PC-3 (cell line): Measurements from ENCODE around the gene MGMT. TPM values are rescaled to one million over a fixed set of nuclear protein-coding genes. Genes with fewer than 3 reads are reported as not detected.

ENCODE experiments used
- ATAC-seq: fragments of 200-7000 bp; cut with Tn5 transposase; 2 replicates; pipeline ENCODE4 v1.9.1; 2020; ENCODE audit warnings: mild to moderate bottlenecking, moderate library complexity
- BruUV-seq: library from RNA; stranded (reverse); fragments of 400-500 nt; replicated peaks from 2 replicates; lab custom pipeline; 2021; lab: Mats Ljungman, UMichigan
- CTCF ChIA-PET: fragments of 300-600 bp; sonication (Branson Sonifier 250); formaldehyde crosslinking; loops from one replicate; lab custom pipeline; 2022; ENCODE audit warnings: antibody characterized with exemption; lab: Charles Lee
- POLR2A ChIA-PET: fragments of 300-600 bp; sonication (Branson Sonifier 250); formaldehyde crosslinking; loops from one replicate; lab custom pipeline; 2022; ENCODE audit warnings: antibody characterized with exemption; ENCODE audit not compliant: unreplicated experiment; lab: Charles Lee
- DNase-seq: peaks from one replicate; pipeline ENCODE4 v3.0.0-alpha.2; 2015
- H2AFZ ChIP-seq: fragments of 300-600 bp; sonication (generic); 2 replicates; pipeline ENCODE4 v1.6.0; 2016; ENCODE audit warnings: antibody characterized with exemption, low read length
- H3F3A ChIP-seq: fragments of 300-600 bp; sonication (generic); one replicate; pipeline ENCODE4 v1.6.0; 2017; ENCODE audit warnings: antibody characterized with exemption, low read length, control low read depth, mild to moderate bottlenecking; ENCODE audit not compliant: unreplicated experiment
- H3K27ac ChIP-seq: fragments of 300-600 bp; sonication (generic); 2 replicates; pipeline ENCODE4 v1.5.1; 2016; ENCODE audit warnings: mild to moderate bottlenecking, low read length
- H3K27me3 ChIP-seq: fragments of 300-600 bp; sonication (generic); 2 replicates; pipeline ENCODE4 v1.6.1; 2016; ENCODE audit warnings: low read length, mixed read lengths
- H3K36me3 ChIP-seq: fragments of 300-600 bp; sonication (generic); 2 replicates; pipeline ENCODE4 v1.6.1; 2016; ENCODE audit warnings: low read depth, mixed run types, low read length, mixed read lengths
- H3K4me1 ChIP-seq: fragments of 300-600 bp; sonication (generic); 2 replicates; pipeline ENCODE4 v1.5.1; 2016; ENCODE audit warnings: low read length; ENCODE audit not compliant: insufficient read depth
- H3K4me2 ChIP-seq: fragments of 300-600 bp; sonication (generic); 2 replicates; pipeline ENCODE4 v1.6.0; 2016; ENCODE audit warnings: low read length
- H3K4me3 ChIP-seq: fragments of 300-600 bp; sonication (generic); 2 replicates; pipeline ENCODE4 v1.5.1; 2016; ENCODE audit warnings: mild to moderate bottlenecking, low read length, mixed read lengths
- H3K79me2 ChIP-seq: fragments of 300-600 bp; sonication (generic); 2 replicates; pipeline ENCODE4 v1.6.1; 2017; ENCODE audit warnings: low read length, mixed read lengths
- H3K9ac ChIP-seq: fragments of 300-600 bp; sonication (generic); 2 replicates; pipeline ENCODE4 v1.6.0; 2016; ENCODE audit warnings: mild to moderate bottlenecking, low read length
- H3K9me2 ChIP-seq: fragments of 300-600 bp; sonication (generic); replicated peaks from 2 replicates; pipeline ENCODE4 v1.6.1; 2016; ENCODE audit warnings: mixed run types, low read length, mixed read lengths
- H3K9me3 ChIP-seq: fragments of 300-600 bp; sonication (generic); 2 replicates; pipeline ENCODE4 v1.6.1; 2016; ENCODE audit warnings: low read length, mixed read lengths
- H4K20me1 ChIP-seq: fragments of 300-600 bp; sonication (generic); 2 replicates; pipeline ENCODE4 v1.6.1; 2016; ENCODE audit warnings: low read length, mixed read lengths
- CTCF ChIP-seq: fragments of 300-600 bp; sonication (generic); conservative IDR thresholded peaks from 2 replicates; pipeline ENCODE4 v1.5.1; 2017; ENCODE audit warnings: antibody characterized with exemption, low read depth, mild to moderate bottlenecking, low read length
- EZH2 ChIP-seq: fragments of 300-600 bp; sonication (generic); IDR thresholded peaks from one replicate; pipeline ENCODE4 v1.6.1; 2017; ENCODE audit warnings: antibody characterized with exemption, mild to moderate bottlenecking, low read length; ENCODE audit not compliant: unreplicated experiment
- EZH2phosphoT487 ChIP-seq: fragments of 300-600 bp; sonication (generic); IDR thresholded peaks from 2 replicates; pipeline ENCODE4 v1.6.1; 2018; ENCODE audit warnings: mild to moderate bottlenecking, antibody characterized with exemption, low read length, borderline replicate concordance
- intact Hi-C: fragments of 100-400 bp; cut with micrococcal nuclease; formaldehyde crosslinking; loops from 2 replicates; pipeline ENCODE4 v1.9.0; 2023
- total RNA-seq: library from RNA; depleted of rRNA; stranded (reverse); fragments of >200 nt; gene quantifications from 2 replicates; pipeline ENCODE4 v1.2.3, GENCODE V29; 2014

The MGMT gene
- total RNA-seq, 1 experiment from 2014 or later, result 19.8 TPM

DNA sequence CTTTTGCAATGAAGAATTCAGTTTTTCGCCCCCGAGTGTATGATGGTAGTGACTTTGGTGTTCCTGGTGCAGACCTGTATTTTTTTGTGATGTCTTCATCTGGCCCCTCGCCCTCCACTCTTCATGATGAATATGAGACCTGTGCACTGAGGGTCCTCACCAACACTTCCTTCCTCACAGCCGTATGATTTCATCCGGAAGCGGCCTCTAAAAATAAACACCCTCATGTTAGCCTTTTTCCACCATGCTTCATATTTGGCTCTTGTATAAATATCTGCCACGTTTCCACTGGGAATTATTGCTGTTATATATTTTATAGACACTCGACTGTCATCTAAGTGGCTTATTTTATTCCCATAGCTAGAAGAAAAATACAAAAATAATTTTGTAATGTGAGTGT, 160.4 kb downstream of the MGMT start:
- Histone ChIP-seq H3K4me2 (no peak overlapping the region), H3K4me1 (no peaks in the 10 kb centered on the region), H3K27me3 (no peaks in the 10 kb centered on the region), H4K20me1 (no peaks in the 10 kb centered on the region), H3K4me3 (no peak overlapping the region), H3K79me2 (no peaks in the 10 kb centered on the region), H3K9me2 (no peaks in the 10 kb centered on the region), H3K36me3 (no peaks in the 10 kb centered on the region), H3K9me3 (no peaks in the 10 kb centered on the region), H3K27ac (no peak overlapping the region), H2AFZ (no peak overlapping the region), H3F3A (no peaks in the 10 kb centered on the region), H3K9ac (no peak overlapping the region)
- ChIA-PET POLR2A (no interaction called here), CTCF (no interaction called here)
- BruUV-seq, result no TSS peak
- TF ChIP-seq CTCF (no peak), EZH2 (no peak), EZH2phosphoT487 (no peak)
- DNase-seq (no peak), ATAC-seq (no peak)
- intact Hi-C loops, result no loop called here

DNA sequence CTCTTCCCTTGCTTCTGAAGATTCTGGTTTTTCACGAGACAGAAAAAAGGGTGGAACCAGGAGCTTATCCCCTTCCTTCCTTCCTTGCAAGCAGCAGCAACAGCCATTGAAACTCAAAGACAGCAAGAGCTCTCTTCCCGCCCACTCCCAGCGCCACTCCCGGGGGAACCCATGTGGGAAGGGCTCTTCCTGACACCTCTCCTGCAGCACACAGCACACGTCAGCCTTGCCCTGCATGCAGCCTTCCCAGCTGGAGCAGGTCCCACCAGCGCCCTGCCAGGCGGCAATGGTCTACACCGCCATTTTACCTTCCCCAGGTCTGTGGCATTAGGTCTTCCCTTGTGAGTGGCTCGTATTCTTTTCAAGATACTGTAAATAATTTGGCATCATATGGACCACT, 161.8 kb downstream of the MGMT start:
- H3K4me1 ChIP-seq, result no peaks in the 10 kb centered on the region
- H3K9me2 ChIP-seq, result no peaks in the 10 kb centered on the region
- ATAC-seq, result no peak
- H4K20me1 ChIP-seq, result no peaks in the 10 kb centered on the region
- no peaks in the 10 kb centered on the region for H3K9me3 ChIP-seq
- no peaks in the 10 kb centered on the region for H3K79me2 ChIP-seq
- H3K4me3 ChIP-seq, result no peak overlapping the region
- no peak overlapping the region for H3K27ac ChIP-seq
- no TSS peak for BruUV-seq
- no peak overlapping the region for H3K4me2 ChIP-seq
- POLR2A ChIA-PET, result no interaction called here
- no peaks in the 10 kb centered on the region for H3K27me3 ChIP-seq
- H3F3A ChIP-seq, result no peaks in the 10 kb centered on the region
- H2AFZ ChIP-seq, result no peak overlapping the region
- intact Hi-C loops, result no loop called here
- H3K36me3 ChIP-seq, result no peaks in the 10 kb centered on the region
- TF ChIP-seq CTCF (no peak), EZH2phosphoT487 (no peak), EZH2 (no peak)
- CTCF ChIA-PET, result no interaction called here
- no peak overlapping the region for H3K9ac ChIP-seq
- no peak for DNase-seq

- H3K27ac ChIP-seq, result no peak overlapping the region
- H3K9me2 ChIP-seq, result no peaks in the 10 kb centered on the region
- intact Hi-C loops, result no loop called here
- H3K36me3 ChIP-seq, result no peaks in the 10 kb centered on the region
- no peak for DNase-seq
- TF ChIP-seq EZH2 (no peak), CTCF (no peak), EZH2phosphoT487 (no peak)
- H3K79me2 ChIP-seq, result no peaks in the 10 kb centered on the region
- CTCF ChIA-PET, result no interaction called here
- BruUV-seq, result no TSS peak
- H3K4me3 ChIP-seq, result no peak overlapping the region
- H4K20me1 ChIP-seq, result no peaks in the 10 kb centered on the region
- H3K9ac ChIP-seq, result no peak overlapping the region
- no peaks in the 10 kb centered on the region for H3K9me3 ChIP-seq
- H3K4me2 ChIP-seq, result no peak overlapping the region
- no peaks in the 10 kb centered on the region for H3F3A ChIP-seq
- no peaks in the 10 kb centered on the region for H3K27me3 ChIP-seq
- POLR2A ChIA-PET, result no interaction called here
- ATAC-seq, result no peak
- no peak overlapping the region for H2AFZ ChIP-seq
- no peaks in the 10 kb centered on the region for H3K4me1 ChIP-seq
Observed at GRCh38 chr10:129629911-129630310, 162.9 kb downstream of the MGMT start.
